ENCODE data around the gene SARDH.

SARDH gene

GRCh38 chr9:133621725-133622267, 116.4 kb downstream of the SARDH start:
- no peaks in the 10 kb centered on the region for H3K4me1 ChIP-seq (ENCODE audit: control insufficient read depth, insufficient read depth, low read length)
- H3K36me3 ChIP-seq (ENCODE audit: control insufficient read depth, insufficient read depth, low read length): no peaks in the 10 kb centered on the region
- no peak overlapping the region for H3K4me3 ChIP-seq (ENCODE audit: low read length)
- H3K27me3 ChIP-seq (ENCODE audit: control insufficient read depth, insufficient read depth, low read length): no peaks in the 10 kb centered on the region
- H3K9ac ChIP-seq (ENCODE audit: low read length): no peak overlapping the region
- no peak overlapping the region for H3K27ac ChIP-seq (ENCODE audit: low read depth, low read length)

DNA sequence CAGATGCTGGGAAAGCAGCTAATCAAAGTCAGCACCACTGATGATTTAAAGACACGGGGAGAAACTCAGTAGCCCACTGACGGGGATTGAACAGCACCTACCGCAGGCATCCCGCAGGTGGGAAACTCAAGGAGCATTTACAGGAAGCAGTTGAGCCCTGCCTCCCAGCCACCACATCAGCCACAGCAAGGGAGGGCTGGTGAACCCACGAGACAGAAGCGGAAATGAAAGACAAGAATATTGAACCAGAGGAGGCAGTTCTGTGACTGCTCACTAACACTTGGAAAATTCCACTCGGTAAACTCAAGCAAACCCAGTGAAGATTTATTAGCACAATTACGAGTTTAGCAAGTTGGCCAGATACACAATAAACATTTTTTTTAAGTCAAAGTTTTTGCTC, 118.4 kb downstream of the SARDH start:
- H3K27me3 ChIP-seq (ENCODE audit: control insufficient read depth, insufficient read depth, low read length): peaks cover 9% of the 10 kb centered on the region
- no peak overlapping the region for H3K9ac ChIP-seq (ENCODE audit: low read length)
- no peak overlapping the region for H3K27ac ChIP-seq (ENCODE audit: low read depth, low read length)

GRCh38 chr9:133618726-133619125, 119.4 kb downstream of the SARDH start:
- Histone ChIP-seq H3K27ac (ENCODE audit: low read depth, low read length) (no peak overlapping the region), H3K4me1 (ENCODE audit: control insufficient read depth, insufficient read depth, low read length) (no peaks in the 10 kb centered on the region), H3K4me3 (ENCODE audit: low read length) (no peak overlapping the region), H3K36me3 (ENCODE audit: control insufficient read depth, insufficient read depth, low read length) (no peaks in the 10 kb centered on the region), H3K9ac (ENCODE audit: low read length) (no peak overlapping the region), H3K27me3 (ENCODE audit: control insufficient read depth, insufficient read depth, low read length) (peaks cover 10% of the 10 kb centered on the region)

More for the DNA sequence above, 118.4 kb downstream of the SARDH start:
- no peak overlapping the region for H3K4me3 ChIP-seq (ENCODE audit: low read length)
- H3K4me1 ChIP-seq (ENCODE audit: control insufficient read depth, insufficient read depth, low read length): no peaks in the 10 kb centered on the region
- H3K36me3 ChIP-seq (ENCODE audit: control insufficient read depth, insufficient read depth, low read length): no peaks in the 10 kb centered on the region

DNA sequence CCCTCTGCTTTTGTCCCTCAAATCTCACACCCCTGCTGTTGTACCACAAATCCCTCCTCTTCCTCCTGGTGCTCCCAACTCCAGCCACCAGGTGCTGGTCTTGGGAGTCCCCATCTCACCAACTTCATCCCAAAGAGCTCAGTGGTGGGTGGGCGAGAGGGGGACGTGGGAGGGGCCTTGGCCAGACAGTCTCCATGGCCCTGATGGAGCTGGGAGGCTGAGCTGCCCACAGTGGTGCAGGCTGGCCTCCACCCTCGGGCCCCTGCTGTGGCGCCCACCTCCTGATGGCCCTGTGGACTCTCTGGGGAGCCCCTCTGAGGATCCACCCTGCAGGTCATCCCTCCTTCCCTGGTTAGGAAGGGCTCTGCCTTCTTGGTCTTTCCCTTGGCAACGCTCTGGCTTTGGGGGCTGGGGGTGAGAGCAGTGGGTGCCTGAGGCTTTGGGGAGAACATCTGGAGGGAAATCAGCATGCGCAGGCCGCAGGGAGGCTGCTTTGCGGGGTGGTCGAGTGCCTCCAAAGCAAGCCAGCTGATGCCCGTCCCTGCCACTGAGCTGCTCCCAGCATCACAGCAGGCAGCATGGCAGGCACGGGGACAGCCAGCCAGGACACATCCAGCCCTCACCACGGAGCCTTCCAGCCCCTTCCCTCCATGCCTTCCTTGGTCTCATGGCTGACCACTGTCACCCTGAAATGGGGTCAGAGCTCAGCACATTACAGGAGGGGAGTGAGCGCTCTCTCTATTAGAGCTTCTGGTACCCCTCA, 121.3 kb downstream of the SARDH start:
- H3K36me3 ChIP-seq (ENCODE audit: control insufficient read depth, insufficient read depth, low read length): no peaks in the 10 kb centered on the region
- H3K4me3 ChIP-seq (ENCODE audit: low read length): no peak overlapping the region
- H3K9ac ChIP-seq (ENCODE audit: low read length): no peak overlapping the region
- H3K4me1 ChIP-seq (ENCODE audit: control insufficient read depth, insufficient read depth, low read length): no peaks in the 10 kb centered on the region
- H3K27ac ChIP-seq (ENCODE audit: low read depth, low read length): no peak overlapping the region
- H3K27me3 ChIP-seq (ENCODE audit: control insufficient read depth, insufficient read depth, low read length): peaks cover 14% of the 10 kb centered on the region

- Histone ChIP-seq H3K27me3 (ENCODE audit: control insufficient read depth, insufficient read depth, low read length) (peaks cover 14% of the 10 kb centered on the region), H3K4me3 (ENCODE audit: low read length) (no peak overlapping the region), H3K9ac (ENCODE audit: low read length) (no peak overlapping the region), H3K36me3 (ENCODE audit: control insufficient read depth, insufficient read depth, low read length) (no peaks in the 10 kb centered on the region), H3K27ac (ENCODE audit: low read depth, low read length) (no peak overlapping the region), H3K4me1 (ENCODE audit: control insufficient read depth, insufficient read depth, low read length) (no peaks in the 10 kb centered on the region)
Measured at GRCh38 chr9:133615606-133616188, 122.5 kb downstream of the SARDH start.

GRCh38 chr9:133615186-133615585, 123.0 kb downstream of the SARDH start:
- Histone ChIP-seq H3K4me3 (ENCODE audit: low read length) (no peak overlapping the region), H3K9ac (ENCODE audit: low read length) (no peak overlapping the region), H3K27me3 (ENCODE audit: control insufficient read depth, insufficient read depth, low read length) (peaks cover 17% of the 10 kb centered on the region), H3K27ac (ENCODE audit: low read depth, low read length) (no peak overlapping the region), H3K4me1 (ENCODE audit: control insufficient read depth, insufficient read depth, low read length) (no peaks in the 10 kb centered on the region), H3K36me3 (ENCODE audit: control insufficient read depth, insufficient read depth, low read length) (no peaks in the 10 kb centered on the region)

DNA sequence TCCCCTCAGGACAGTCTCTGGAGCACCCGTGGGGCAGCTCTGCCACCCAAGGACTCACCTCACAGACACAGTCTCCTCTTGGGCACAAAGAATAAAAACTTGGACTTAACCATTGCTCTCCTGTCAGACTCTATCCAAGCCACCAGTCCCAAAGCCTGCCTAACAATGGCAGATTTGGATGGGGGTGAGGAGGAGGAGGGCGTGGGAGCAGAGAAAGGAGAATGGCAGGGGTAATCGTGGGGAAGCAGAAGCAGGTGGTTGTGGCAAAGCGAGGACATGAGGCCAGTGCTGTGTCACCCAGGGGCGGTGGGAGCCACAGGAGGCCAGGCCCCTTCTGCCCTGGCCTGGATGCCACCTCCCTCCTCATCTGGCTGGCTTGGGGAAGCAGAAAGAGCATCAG, 123.5 kb downstream of the SARDH start:
- Histone ChIP-seq H3K4me1 (ENCODE audit: control insufficient read depth, insufficient read depth, low read length) (no peaks in the 10 kb centered on the region), H3K27ac (ENCODE audit: low read depth, low read length) (no peak overlapping the region), H3K9ac (ENCODE audit: low read length) (no peak overlapping the region), H3K36me3 (ENCODE audit: control insufficient read depth, insufficient read depth, low read length) (no peaks in the 10 kb centered on the region), H3K4me3 (ENCODE audit: low read length) (no peak overlapping the region), H3K27me3 (ENCODE audit: control insufficient read depth, insufficient read depth, low read length) (peaks cover 18% of the 10 kb centered on the region)

DNA sequence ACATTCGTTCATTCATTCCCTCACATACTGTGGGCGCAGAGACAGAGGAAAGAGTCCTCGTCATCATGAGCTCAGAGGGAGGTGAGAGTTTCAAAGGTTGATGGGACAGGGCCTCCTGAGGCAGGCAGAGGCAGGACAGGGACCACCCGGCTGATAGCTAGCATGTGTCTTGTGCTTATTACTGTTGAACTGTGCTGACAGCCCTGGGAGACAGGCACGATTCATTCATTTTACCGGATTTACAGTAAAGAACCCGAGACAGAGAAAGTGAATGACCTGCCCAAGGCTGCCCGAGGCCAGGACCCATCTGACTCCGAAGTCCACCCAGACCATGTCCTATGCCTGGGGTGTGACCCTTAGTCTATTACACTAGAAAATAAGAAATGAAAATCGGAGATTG, 124.1 kb downstream of the SARDH start:
- H3K27me3 ChIP-seq (ENCODE audit: control insufficient read depth, insufficient read depth, low read length): peaks cover 19% of the 10 kb centered on the region
- no peaks in the 10 kb centered on the region for H3K4me1 ChIP-seq (ENCODE audit: control insufficient read depth, insufficient read depth, low read length)
- no peak overlapping the region for H3K27ac ChIP-seq (ENCODE audit: low read depth, low read length)
- no peak overlapping the region for H3K4me3 ChIP-seq (ENCODE audit: low read length)
- no peaks in the 10 kb centered on the region for H3K36me3 ChIP-seq (ENCODE audit: control insufficient read depth, insufficient read depth, low read length)
- H3K9ac ChIP-seq (ENCODE audit: low read length): no peak overlapping the region

Measured in rectal smooth muscle tissue (tissue), 1 donor.